Neural crest cell (in vitro differentiated cells): ENCODE measurements around the gene BAG3. TPM values are rescaled to one million over a fixed set of nuclear protein-coding genes. Genes with fewer than 3 reads are reported as not detected.

Experiments used
- DNase-seq: peaks from one replicate; pipeline ENCODE4 v3.0.0; 2021; ENCODE audit warnings: low read depth, mixed read lengths, low spot score
- H3K27ac Mint-ChIP-seq: one replicate; pipeline ENCODE4 v1.8.0; 2021; ENCODE audit warnings: mild to moderate bottlenecking, mixed read lengths; ENCODE audit not compliant: unreplicated experiment
- H3K27me3 Mint-ChIP-seq: 2 replicates; pipeline ENCODE4 v1.8.0; 2021; ENCODE audit warnings: low read depth, mild to moderate bottlenecking, mixed read lengths
- H3K36me3 Mint-ChIP-seq: 2 replicates; pipeline ENCODE4 v1.8.0; 2021; ENCODE audit warnings: low read depth, mild to moderate bottlenecking, mixed read lengths
- H3K4me1 Mint-ChIP-seq: 2 replicates; pipeline ENCODE4 v1.8.0; 2021; ENCODE audit warnings: mixed read lengths
- H3K4me3 Mint-ChIP-seq: one replicate; pipeline ENCODE4 v1.8.0; 2021; ENCODE audit warnings: mild to moderate bottlenecking, mixed read lengths
- H3K9me3 Mint-ChIP-seq: 2 replicates; pipeline ENCODE4 v1.8.0; 2021; ENCODE audit warnings: mixed read lengths
- total RNA-seq: library from RNA; stranded (reverse); gene quantifications from 2 replicates; pipeline ENCODE4 v1.2.1, GENCODE V29; 2021
- TF ChIP-seq, protein P1 (sequence below): fragments of 200-600 bp; sonication (generic); conservative IDR thresholded peaks from 2 replicates; pipeline ENCODE4 v1.5.0; 2021; ENCODE audit warnings: antibody characterized with exemption, mild to moderate bottlenecking

BAG3 gene
- total RNA-seq, 1 donor from 2014 or later, result 22.3 TPM

- peaks cover 10% of the 10 kb centered on the region for H3K4me1 Mint-ChIP-seq
- H3K4me3 Mint-ChIP-seq, result no peak overlapping the region
- H3K27ac Mint-ChIP-seq, result no peak overlapping the region
- no peaks in the 10 kb centered on the region for H3K9me3 Mint-ChIP-seq
- H3K36me3 Mint-ChIP-seq, result no peaks in the 10 kb centered on the region
- TF ChIP-seq, protein P1, sequence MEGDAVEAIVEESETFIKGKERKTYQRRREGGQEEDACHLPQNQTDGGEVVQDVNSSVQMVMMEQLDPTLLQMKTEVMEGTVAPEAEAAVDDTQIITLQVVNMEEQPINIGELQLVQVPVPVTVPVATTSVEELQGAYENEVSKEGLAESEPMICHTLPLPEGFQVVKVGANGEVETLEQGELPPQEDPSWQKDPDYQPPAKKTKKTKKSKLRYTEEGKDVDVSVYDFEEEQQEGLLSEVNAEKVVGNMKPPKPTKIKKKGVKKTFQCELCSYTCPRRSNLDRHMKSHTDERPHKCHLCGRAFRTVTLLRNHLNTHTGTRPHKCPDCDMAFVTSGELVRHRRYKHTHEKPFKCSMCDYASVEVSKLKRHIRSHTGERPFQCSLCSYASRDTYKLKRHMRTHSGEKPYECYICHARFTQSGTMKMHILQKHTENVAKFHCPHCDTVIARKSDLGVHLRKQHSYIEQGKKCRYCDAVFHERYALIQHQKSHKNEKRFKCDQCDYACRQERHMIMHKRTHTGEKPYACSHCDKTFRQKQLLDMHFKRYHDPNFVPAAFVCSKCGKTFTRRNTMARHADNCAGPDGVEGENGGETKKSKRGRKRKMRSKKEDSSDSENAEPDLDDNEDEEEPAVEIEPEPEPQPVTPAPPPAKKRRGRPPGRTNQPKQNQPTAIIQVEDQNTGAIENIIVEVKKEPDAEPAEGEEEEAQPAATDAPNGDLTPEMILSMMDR, result no peak
- H3K27me3 Mint-ChIP-seq, result no peaks in the 10 kb centered on the region
- no peak for DNase-seq
Measured at GRCh38 chr10:119634219-119634544, 17.0 kb upstream of the BAG3 start.

GRCh38 chr10:119637631-119638030, 13.5 kb upstream of the BAG3 start:
- no peak for DNase-seq
- Mint-ChIP-seq H3K36me3 (no peaks in the 10 kb centered on the region), H3K4me1 (peaks cover 10% of the 10 kb centered on the region), H3K27me3 (no peaks in the 10 kb centered on the region), H3K4me3 (no peak overlapping the region), H3K27ac (no peak overlapping the region), H3K9me3 (no peaks in the 10 kb centered on the region)
- TF ChIP-seq, protein P1, result no peak

- H3K27me3 Mint-ChIP-seq, result no peaks in the 10 kb centered on the region
- TF ChIP-seq, protein P1, result no peak
- H3K36me3 Mint-ChIP-seq, result no peaks in the 10 kb centered on the region
- no peak for DNase-seq
- no peak overlapping the region for H3K4me3 Mint-ChIP-seq
- no peaks in the 10 kb centered on the region for H3K9me3 Mint-ChIP-seq
- peaks cover 11% of the 10 kb centered on the region for H3K4me1 Mint-ChIP-seq
- H3K27ac Mint-ChIP-seq, result no peak overlapping the region
Measured at GRCh38 chr10:119638982-119639381, 12.2 kb upstream of the BAG3 start.

DNA sequence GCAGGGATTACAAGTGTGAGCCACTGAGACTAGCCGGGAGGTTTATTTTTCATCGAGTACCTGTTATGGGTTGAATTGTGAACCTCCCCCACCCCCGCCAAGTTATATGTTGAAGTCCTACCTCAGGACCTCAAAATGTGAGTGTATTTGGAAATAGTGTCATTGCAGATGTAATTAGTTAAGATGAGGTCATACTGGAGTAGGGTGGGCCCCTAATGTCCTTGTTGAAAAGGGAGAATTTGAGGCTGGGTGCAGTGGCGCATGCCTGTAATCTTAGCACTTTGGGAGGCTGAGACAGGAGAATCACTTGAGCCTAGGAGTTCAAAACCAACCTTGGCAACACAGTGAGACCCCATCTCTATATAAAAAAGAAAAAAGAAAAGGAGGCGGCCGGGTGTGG, 10.8 kb upstream of the BAG3 start:
- TF ChIP-seq, protein P1, result no peak
- Mint-ChIP-seq H3K9me3 (no peaks in the 10 kb centered on the region), H3K36me3 (no peaks in the 10 kb centered on the region), H3K27ac (no peak overlapping the region), H3K27me3 (no peaks in the 10 kb centered on the region), H3K4me1 (peaks cover 10% of the 10 kb centered on the region), H3K4me3 (no peak overlapping the region)
- DNase-seq, result no peak

GRCh38 chr10:119640875-119641526, 10.2 kb upstream of the BAG3 start:
- H3K4me3 Mint-ChIP-seq, result no peak overlapping the region

More at GRCh38 chr10:119640875-119641526, 10.2 kb upstream of the BAG3 start:
- Mint-ChIP-seq H3K4me1 (peaks cover 10% of the 10 kb centered on the region), H3K9me3 (no peaks in the 10 kb centered on the region), H3K27me3 (no peaks in the 10 kb centered on the region), H3K36me3 (no peaks in the 10 kb centered on the region), H3K27ac (no peak overlapping the region)
- DNase-seq, result no peak
- TF ChIP-seq, protein P1, result no peak
